Muscle of back (tissue), 11 donors: ENCODE measurements around the gene AOC2. TPM values are rescaled to one million over a fixed set of nuclear protein-coding genes. Genes with fewer than 3 reads are reported as not detected.
A peak's percentile ranks its signal among the peaks of the same experiment; 100 is the strongest.
"Not testable (repeated sequence)": the region's sequence is repeated elsewhere in the genome, so short reads cannot be mapped to it uniquely, and the experiment has no call there.

Source experiments
- DNase-seq, 3 donors: peaks; one replicate each; pipeline versions ENCODE4 v3.0.0 to v3.0.0-alpha.2; 2013
- polyA plus RNA-seq, 10 donors: library from polyadenylated mRNA; unstranded; fragments of 120-200 nt; gene quantifications; one replicate each; pipeline ENCODE4 v1.2.1, GENCODE V29; 2013; ENCODE audit not compliant: insufficient read length in 10 of 10

The AOC2 gene
- polyA plus RNA-seq, 10 donors: 0.59 to 1.4 (median 0.77) TPM

DNA sequence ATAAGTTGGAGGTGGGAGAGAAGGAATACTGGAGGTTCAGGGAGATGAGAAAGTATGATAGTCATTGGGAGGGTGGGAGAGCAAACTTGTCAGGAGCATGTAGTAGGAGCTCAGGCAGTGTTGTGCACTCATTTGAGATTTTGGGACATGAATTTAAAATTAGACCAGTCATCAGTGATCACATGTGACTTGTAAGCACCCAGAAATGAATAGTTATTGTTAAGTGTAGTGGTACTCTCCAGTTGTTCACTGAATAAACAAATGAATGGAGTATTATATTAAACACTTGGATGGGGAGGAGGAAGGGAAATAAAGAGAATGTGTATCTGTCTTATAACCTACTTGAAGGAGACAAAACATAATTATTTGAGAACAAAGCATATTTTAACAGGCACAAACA lies 13.4 kb upstream of the AOC2 start:
- DNase-seq: no peak

DNA sequence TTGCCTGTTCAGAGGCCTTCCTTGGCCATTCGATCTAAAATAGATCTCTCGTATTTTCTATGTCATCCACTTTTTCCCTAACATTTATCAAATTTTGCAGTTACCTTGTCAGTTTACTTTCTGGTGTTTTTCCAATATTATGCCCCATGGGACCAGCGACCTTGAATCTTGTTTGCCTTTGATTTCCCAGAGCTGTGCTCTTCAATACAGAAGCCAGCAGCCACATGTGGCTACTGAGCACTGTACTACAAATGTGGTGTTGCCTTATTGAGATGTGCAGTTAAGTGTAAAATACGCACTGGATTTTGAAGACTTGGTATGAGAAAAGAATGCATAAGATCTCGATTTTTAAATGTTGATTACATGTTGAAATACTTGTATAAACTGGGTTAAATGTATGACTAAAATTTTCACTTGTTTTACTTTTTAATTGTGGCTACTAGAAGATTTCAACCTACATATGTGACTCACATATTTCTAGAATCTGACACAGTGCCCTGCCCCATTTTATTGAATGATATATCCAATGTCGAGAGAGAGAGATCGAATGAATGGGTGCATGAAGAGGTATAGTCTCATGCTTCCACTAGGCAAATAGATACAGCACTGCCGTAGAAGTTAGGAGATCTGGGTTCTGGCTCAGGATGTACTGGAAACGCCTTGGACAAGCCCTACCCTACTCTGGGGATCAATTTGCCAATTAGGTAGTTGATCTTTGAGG lies 12.0 kb upstream of the AOC2 start:
- no peak for DNase-seq

DNA sequence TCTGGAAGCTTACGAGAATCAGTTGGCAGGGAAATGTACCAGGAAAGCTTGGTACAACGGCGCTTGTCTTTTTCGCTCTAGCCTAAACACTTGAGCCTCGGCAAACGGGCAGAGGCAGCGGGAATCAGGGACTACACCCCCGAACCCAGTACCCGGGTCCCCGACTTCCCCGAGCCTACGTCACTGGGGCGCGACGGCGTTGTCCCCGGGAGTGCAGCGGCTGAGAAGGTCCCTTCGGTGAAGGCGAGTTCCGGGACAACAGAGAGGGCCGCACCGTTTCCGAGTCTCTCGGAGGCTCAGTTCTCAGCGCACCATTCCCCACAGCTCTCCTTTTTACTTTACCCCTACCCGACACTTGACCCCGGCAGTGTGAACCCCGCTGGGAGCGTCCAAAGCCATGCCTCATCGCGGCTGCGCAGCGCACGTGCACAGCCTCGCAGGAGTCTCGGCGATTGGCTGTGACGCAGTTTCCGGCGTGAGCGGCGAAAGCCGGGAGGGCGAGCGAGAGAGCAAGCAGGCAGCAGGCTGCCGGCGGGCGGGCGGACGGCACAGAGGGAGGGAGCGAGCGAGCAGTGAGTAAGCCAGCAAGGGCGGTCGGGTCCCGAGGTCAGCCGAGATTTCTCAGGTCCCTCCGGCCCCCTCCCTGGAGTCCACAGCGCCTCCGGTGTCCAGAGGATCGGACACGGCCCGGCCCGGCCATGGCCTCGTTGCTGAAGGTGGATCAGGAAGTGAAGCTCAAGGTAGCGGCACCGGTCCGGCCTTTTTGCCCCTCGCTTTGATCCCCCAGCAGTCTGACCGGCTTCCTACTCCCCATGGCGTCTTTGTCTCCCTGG lies 11.2 kb upstream of the AOC2 start, which contains the start of gene PSME3:
PSME3 (plus strand) TSS at position 464 of the 833 bp plus-strand sequence; CDS start at position 699, 235 bp downstream.
- peak; percentile 87 to 98 (median 92) for DNase-seq

DNA sequence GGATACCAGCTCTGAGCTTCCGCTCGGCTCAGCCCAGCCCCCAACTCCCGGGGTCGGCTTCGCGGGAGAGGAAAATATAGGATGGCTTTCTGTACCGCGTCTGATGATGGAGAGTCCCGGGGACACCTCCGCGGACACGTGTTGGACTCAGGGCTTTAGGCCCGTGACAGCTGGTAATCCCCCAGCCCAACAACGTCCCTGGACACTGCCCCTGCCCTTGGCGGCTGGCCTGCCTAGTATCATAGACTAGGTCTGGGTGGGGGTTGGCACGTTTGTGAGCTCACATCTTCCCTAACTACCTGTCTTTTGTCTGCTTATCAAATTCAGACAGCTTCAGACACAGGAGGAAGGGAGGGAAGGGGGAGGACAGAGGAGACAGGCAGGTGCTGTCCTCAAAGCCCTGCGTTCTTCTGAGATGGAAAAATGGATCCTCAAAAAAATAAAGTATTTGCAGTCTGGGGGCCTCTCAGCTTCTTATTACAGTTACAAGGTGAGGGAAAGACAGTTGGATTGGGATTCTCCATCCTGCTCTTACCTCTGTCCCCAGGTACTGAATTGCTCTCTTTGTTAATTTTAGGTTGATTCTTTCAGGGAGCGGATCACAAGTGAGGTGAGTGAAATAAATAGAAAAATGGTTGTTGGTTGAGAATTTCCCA lies 10.5 kb upstream of the AOC2 start:
- no peak for DNase-seq

- no peak for DNase-seq
Observed at GRCh38 chr17:42835732-42836131, 8.6 kb upstream of the AOC2 start.

- no peak for DNase-seq
Observed at GRCh38 chr17:42841975-42842685, 2.2 kb upstream of the AOC2 start.

DNA sequence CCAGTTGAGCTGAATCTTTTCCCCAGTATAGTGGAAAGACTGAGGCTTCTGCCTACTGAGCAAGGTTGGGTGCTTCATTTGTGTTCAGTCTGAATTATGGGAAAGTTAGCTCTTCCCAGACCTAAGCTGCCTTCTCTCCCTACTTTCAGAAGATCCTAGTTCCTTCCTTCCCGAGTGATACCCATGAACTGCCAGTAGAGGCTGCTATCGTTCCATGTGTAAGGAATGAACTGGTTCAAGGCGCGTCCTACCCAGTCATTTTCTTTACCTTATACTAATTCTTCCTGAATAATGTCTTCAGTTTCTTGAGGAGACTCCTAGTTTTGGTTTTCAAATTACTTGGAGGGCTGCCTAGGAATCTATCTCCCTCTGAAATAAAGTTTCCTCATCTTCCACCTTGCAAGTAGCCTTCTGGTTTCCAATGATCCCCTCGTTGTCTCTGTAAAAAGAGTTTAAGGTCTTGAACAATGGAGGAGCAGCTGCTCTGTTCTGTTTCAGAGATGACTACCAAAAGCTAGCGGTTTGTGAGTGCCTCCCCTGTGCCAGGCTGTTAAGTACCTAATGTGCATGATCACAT lies 934 bp upstream of the AOC2 start:
- DNase-seq: peak; percentile 47 to 77 (median 60)

GRCh38 chr17:42844761-42845555 lies 578 bp downstream of the AOC2 start:
- no peak for DNase-seq

- DNase-seq: no peak
Observed at GRCh38 chr17:42845556-42845917, 1.2 kb downstream of the AOC2 start.

- no peak for DNase-seq
Observed at GRCh38 chr17:42845918-42846593, 1.7 kb downstream of the AOC2 start.

DNA sequence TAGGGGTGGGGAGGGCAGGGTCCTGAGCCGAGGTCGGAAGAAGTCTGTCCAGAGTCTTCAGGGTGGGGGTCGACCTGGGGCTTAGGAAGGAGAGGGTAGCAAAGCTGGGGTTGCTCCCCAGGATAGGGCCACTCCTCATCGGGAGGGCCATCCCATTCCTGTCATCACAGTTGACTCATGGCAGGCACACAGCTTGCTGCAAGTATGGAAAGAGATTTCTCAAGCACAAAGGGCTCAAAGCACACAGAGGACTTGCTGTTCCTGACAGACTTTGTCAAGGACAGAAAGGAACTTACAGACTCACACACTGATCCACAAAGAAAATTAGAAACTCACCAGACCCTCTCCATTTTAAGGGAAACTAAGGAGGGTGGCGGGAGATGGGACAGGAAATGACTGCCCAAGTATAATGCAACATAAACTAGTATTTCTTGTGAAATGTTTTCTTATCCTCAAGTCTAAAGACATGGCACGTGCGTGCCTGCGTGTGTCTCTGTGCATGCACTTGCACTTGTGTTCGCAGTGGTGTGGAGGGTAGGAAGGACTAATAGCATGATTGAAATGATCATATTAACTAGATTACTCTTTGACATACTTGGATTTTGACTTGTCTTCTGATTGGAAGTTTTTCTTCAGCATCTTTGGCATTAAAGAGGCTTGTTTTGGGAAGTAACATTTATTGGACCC lies 2.4 kb downstream of the AOC2 start:
- DNase-seq: no peak

GRCh38 chr17:42848093-42848492 lies 3.7 kb downstream of the AOC2 start:
- no peak for DNase-seq

DNA sequence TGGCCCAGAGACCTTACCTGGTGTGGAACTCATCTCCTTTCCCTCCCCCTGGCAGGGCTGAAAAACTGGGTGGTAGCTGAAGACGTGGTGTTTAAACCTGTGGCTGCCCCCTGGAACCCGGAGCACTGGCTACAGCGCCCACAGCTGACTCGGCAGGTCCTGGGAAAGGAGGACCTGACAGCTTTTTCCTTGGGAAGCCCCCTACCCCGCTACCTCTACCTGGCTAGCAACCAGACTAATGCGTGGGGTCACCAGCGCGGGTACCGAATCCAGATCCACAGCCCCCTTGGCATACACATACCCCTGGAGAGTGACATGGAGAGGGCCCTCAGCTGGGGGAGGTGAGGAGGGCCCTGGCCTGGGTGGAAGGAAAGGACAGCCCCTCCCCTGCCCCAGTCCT lies 4.7 kb downstream of the AOC2 start:
- DNase-seq: no peak

DNA sequence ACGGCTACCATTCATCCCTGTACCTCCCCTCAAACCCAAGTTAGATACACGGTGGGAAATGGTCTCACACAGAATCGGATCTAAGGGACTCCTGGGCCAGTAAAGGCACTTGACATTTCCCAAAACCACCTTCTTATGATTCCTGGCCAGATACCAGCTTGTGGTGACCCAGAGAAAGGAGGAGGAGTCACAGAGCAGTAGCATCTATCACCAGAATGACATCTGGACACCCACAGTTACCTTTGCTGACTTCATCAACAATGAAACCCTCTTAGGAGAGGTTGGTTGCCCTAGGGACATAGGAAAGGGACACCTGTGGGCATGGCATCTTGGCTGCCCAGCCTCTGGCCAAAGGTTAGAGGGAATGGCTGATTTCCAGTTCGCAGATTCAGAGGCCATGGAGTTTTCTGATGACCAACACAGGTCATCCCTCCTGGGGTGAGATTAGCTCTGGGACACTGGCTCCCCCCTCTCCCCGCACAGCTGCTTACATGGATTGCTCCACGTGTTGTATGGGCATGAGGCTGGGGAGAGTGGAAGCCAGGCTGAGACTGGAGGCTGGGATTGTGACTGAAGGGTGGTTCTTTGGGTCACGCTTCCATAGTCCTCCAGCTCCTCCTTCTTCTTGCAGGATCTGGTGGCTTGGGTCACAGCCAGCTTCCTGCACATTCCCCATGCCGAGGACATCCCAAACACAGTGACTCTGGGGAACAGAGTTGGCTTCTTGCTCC lies 5.2 kb downstream of the AOC2 start:
- peak in 1 of 3 donors; percentile 31 for DNase-seq

- peak in 1 of 3 donors; percentile 39 for DNase-seq
Observed at GRCh38 chr17:42850954-42851353, 6.6 kb downstream of the AOC2 start, which contains the start of gene AOC3. Gene AOC3, plus strand, starts transcription at chr17:42851199. Its CDS starts 145 bp downstream, at chr17:42851344.

DNA sequence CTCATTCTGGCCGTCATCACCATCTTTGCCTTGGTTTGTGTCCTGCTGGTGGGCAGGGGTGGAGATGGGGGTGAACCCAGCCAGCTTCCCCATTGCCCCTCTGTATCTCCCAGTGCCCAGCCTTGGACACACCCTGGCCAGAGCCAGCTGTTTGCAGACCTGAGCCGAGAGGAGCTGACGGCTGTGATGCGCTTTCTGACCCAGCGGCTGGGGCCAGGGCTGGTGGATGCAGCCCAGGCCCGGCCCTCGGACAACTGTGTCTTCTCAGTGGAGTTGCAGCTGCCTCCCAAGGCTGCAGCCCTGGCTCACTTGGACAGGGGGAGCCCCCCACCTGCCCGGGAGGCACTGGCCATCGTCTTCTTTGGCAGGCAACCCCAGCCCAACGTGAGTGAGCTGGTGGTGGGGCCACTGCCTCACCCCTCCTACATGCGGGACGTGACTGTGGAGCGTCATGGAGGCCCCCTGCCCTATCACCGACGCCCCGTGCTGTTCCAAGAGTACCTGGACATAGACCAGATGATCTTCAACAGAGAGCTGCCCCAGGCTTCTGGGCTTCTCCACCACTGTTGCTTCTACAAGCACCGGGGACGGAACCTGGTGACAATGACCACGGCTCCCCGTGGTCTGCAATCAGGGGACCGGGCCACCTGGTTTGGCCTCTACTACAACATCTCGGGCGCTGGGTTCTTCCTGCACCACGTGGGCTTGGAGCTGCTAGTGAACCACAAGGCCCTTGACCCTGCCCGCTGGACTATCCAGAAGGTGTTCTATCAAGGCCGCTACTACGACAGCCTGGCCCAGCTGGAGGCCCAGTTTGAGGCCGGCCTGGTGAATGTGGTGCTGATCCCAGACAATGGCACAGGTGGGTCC lies 7.2 kb downstream of the AOC2 start:
- not testable (repeated sequence) for DNase-seq

- no peak for DNase-seq
Observed at GRCh38 chr17:42852351-42852750, 8.0 kb downstream of the AOC2 start.

DNA sequence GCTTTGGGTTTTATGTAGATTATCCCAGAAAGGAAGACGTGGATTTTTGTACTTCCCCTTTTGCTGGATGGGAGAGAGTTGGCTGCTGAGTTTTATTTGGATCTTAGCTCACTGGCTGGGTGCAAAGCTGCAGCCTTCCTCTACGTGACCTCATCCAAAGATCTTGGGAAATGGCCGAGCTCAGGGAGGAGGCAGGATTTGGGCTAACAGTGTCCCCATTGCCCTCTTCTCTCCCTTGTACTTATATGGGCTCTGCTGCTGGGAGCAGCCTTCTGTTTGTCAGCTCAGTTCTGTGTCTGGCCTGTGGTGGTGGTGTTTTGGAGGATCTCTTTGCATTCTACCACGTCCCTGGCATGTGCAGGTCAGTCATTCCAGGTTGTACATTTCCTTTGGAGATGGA lies 8.6 kb downstream of the AOC2 start:
- DNase-seq: no peak
